Hematopoietic multipotent progenitor cell treated with erythropoietin and hydrocortisone succinate and interleukin-3 and kit ligand, for 8 days (in vitro differentiated cells): ENCODE data around the gene IL13RA2.

Source experiments
- DNase-seq: peaks from one replicate; pipeline ENCODE4 v3.0.0-alpha.2; 2015

Gene IL13RA2

GRCh38 chrX:115017455-115017854 lies at the start of gene IL13RA2:
Gene IL13RA2 (minus strand): TSS chrX:115017616. CDS start chrX:115017269, 347 bp downstream.
- DNase-seq: no peak

- no peak for DNase-seq
Measured at GRCh38 chrX:115065304-115065703, 47.9 kb upstream of the IL13RA2 start.

GRCh38 chrX:115060013-115060412 lies 42.6 kb upstream of the IL13RA2 start:
- no peak for DNase-seq

- no peak for DNase-seq
Measured at GRCh38 chrX:115058276-115058675, 40.9 kb upstream of the IL13RA2 start.

GRCh38 chrX:115054876-115055275 lies 37.5 kb upstream of the IL13RA2 start:
- DNase-seq: no peak

GRCh38 chrX:115053223-115053622 lies 35.8 kb upstream of the IL13RA2 start:
- no peak for DNase-seq

- DNase-seq: no peak
Measured at GRCh38 chrX:115047715-115048114, 30.3 kb upstream of the IL13RA2 start.

GRCh38 chrX:115047181-115047580 lies 29.8 kb upstream of the IL13RA2 start:
- no peak for DNase-seq

- DNase-seq: no peak
Measured at GRCh38 chrX:115040417-115040816, 23.0 kb upstream of the IL13RA2 start.

GRCh38 chrX:115038406-115038805 lies 21.0 kb upstream of the IL13RA2 start:
- DNase-seq: no peak

- no peak for DNase-seq
Measured at GRCh38 chrX:115036029-115036428, 18.6 kb upstream of the IL13RA2 start.

GRCh38 chrX:115031989-115032388 lies 14.6 kb upstream of the IL13RA2 start:
- no peak for DNase-seq

- no peak for DNase-seq
Measured at GRCh38 chrX:115030625-115031024, 13.2 kb upstream of the IL13RA2 start.

GRCh38 chrX:115029869-115030570 lies 12.6 kb upstream of the IL13RA2 start:
- DNase-seq: no peak

- no peak for DNase-seq
Measured at GRCh38 chrX:115029440-115029839, 12.0 kb upstream of the IL13RA2 start.

- no peak for DNase-seq
Measured at GRCh38 chrX:115023811-115024210, 6.4 kb upstream of the IL13RA2 start.

- peak; percentile 1 for DNase-seq
Measured at GRCh38 chrX:115023139-115023538, 5.7 kb upstream of the IL13RA2 start.

GRCh38 chrX:115021121-115021520 lies 3.7 kb upstream of the IL13RA2 start:
- no peak for DNase-seq

GRCh38 chrX:115018944-115019343 lies 1.5 kb upstream of the IL13RA2 start:
- DNase-seq: no peak

- DNase-seq: peak; percentile 4
Measured at GRCh38 chrX:115018040-115018647, 728 bp upstream of the IL13RA2 start.

- DNase-seq: no peak
Measured at GRCh38 chrX:115013705-115014104, 3.7 kb downstream of the IL13RA2 start.

GRCh38 chrX:115011428-115011827 lies 6.0 kb downstream of the IL13RA2 start:
- no peak for DNase-seq

- DNase-seq: no peak
Measured at GRCh38 chrX:114999906-115000305, 17.5 kb downstream of the IL13RA2 start.

GRCh38 chrX:114997779-114998178 lies 19.6 kb downstream of the IL13RA2 start:
- DNase-seq: no peak
